GM12865 (cell line): ENCODE measurements around the gene FSTL5.

Source experiments
- DNase-seq: peaks from one replicate; pipeline ENCODE4 v3.0.0; 2010; ENCODE audit warnings: low read depth
- H3K4me3 ChIP-seq: 2 replicates; pipeline ENCODE4 v1.5.1; 2011; ENCODE audit warnings: mild to moderate bottlenecking, low read depth, low read length, control low read depth
- CTCF ChIP-seq: IDR thresholded peaks from 2 replicates; pipeline ENCODE4 v1.5.1; 2011; ENCODE audit warnings: low read length, control low read depth, low read depth, inconsistent platforms; ENCODE audit not compliant: insufficient read depth; ENCODE audit errors: missing control alignments

FSTL5 gene

GRCh38 chr4:161442921-161443320 is 720.9 kb downstream of the FSTL5 start:
- no peak for TF ChIP-seq CTCF
- no peak overlapping the region for H3K4me3 ChIP-seq
- DNase-seq, result no peak

GRCh38 chr4:161438096-161438495 is 725.7 kb downstream of the FSTL5 start:
- TF ChIP-seq CTCF, result no peak
- no peak for DNase-seq
- H3K4me3 ChIP-seq, result no peak overlapping the region

GRCh38 chr4:161428180-161428965 is 735.4 kb downstream of the FSTL5 start:
- no peak overlapping the region for H3K4me3 ChIP-seq
- no peak for DNase-seq
- no peak for TF ChIP-seq CTCF

- no peak overlapping the region for H3K4me3 ChIP-seq
- DNase-seq, result peak; percentile 24
- TF ChIP-seq CTCF, result peak; percentile 23
Measured at GRCh38 chr4:161419822-161420221, 744.0 kb downstream of the FSTL5 start.

- no peak for TF ChIP-seq CTCF
- no peak overlapping the region for H3K4me3 ChIP-seq
- DNase-seq, result no peak
Measured at GRCh38 chr4:161411901-161412300, 751.9 kb downstream of the FSTL5 start.

GRCh38 chr4:161404346-161405110 is 759.3 kb downstream of the FSTL5 start:
- H3K4me3 ChIP-seq, result no peak overlapping the region
- DNase-seq, result no peak
- no peak for TF ChIP-seq CTCF

GRCh38 chr4:161403781-161404180 is 760.0 kb downstream of the FSTL5 start:
- DNase-seq, result no peak
- H3K4me3 ChIP-seq, result no peak overlapping the region
- no peak for TF ChIP-seq CTCF
